ENCODE results near the gene CTU2.

CTU2 gene

DNA sequence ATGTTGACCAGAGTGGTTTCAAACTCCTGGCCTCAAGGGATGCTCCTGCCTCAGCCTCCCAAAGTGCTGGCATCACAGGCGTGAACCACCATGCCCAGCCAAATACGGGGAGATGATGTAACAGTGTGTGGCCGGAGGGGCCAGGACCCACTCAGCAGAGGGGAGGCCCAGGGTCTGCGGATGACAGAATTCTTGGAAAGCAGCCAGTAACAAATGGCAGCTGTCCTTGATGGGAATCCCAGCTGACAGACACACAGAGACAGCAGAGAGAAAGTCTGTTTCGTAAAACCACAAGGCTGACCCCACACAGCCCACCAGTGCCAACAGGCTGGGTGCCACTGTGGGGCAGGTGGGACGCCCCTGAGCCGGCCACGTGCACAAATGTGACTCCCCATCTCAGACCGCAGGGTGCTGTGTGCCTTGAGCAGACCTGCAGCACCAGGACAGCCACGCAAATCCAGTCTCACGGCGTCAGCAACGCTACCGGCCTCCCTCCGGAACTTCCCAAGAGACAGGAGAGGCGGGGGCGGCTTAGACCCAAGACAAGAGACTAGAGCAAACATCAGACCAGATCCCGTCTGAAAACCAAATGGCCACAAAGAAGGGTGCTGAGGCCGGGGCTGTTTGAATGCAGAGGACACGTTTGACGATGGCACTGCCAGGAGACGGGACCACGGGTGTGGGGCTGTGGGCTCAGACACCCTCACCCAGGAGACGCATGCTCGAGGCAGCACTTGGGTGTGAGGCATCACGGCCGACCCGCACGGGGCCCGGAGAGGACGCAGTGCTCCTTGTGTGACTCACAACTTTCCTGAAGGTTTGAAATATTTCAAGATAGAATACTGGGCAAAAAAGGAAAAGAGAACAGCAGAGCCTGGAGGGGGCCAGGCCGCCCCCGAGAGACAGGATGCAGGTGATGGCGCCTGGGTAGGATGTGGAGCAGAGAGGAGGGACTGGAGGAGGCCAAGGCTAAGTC lies 24.6 kb downstream of the CTU2 start:
- DNase-seq (ENCODE audit: low read depth, low spot score) = peak; percentile 69

DNA sequence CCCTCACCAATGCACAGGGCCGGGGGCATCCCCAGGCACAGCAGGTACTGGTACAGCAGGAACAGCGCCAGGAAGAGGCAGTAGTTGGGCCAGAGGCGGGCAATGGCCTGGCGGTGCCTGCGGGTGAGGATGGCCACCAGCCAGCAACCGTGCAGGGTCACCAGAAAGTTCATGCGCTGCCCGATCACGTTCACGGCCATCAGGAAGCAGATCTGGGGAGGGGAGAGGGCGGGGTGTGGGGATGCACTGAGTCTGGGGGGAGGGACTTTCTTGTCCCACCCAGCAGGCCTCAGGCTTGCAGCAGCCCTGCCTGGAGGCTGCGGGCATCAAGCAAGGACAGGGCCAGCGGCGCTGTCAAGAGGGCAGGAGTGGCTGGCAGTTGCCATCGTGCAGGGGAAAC lies 25.4 kb downstream of the CTU2 start:
- DNase-seq (ENCODE audit: low read depth, low spot score) = peak; percentile 39

DNA sequence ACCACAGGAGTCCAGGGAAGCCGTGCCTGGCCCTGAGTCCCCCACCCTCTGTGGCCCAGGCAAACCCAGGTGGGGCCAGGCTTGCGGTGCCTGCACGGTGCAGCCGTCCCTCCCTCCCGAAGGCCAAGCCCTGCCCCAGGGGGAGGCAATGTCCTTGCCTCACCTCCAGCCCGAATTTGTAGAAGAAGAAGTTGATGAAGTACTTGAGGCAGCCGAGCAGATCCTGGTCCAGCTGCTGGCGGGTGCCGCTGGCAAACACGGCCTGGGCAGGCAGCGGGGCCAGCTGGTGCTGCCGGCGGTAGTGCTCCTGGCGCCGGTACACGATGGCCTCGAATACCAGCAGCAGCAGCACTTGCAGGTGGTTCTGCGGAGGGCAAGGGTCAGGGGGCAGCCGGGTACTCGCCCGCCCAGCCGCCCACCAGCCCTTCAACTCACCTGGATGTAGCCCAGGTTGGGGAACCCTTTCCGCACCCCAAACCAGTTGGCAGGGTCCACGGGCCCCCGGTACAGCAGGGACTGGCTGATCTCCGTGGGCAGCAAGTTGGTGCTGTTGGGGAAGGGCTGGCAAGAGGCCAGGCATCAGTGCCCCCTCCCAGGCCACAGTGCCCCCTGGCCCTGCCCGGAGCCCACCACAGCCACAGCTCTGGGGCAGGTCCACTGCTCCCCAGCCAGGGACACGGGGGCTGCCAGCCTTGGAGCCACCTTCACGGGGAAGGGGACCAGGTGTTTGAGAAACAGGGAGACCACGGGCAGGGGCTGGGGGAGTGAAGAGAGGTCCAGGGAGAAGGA lies 26.1 kb downstream of the CTU2 start:
- no peak for DNase-seq (ENCODE audit: low read depth, low spot score)

DNA sequence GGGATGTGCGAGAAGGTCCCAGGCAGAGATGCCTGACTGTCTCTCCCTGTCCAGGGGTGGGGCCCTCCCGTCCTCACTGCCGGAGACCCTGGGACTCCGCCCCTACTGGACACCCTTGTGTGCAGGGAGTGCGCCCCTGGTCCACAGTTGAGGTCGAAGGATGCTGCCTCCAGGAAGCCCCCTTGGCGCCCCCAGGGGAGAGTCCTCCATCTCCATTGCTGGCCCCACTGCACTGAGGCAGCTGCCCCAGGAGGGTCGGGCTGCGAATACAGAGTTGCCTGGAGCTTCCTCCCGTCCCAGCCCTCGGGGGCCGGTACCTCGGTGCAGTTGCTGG lies 26.6 kb downstream of the CTU2 start:
- DNase-seq (ENCODE audit: low read depth, low spot score) = no peak

DNA sequence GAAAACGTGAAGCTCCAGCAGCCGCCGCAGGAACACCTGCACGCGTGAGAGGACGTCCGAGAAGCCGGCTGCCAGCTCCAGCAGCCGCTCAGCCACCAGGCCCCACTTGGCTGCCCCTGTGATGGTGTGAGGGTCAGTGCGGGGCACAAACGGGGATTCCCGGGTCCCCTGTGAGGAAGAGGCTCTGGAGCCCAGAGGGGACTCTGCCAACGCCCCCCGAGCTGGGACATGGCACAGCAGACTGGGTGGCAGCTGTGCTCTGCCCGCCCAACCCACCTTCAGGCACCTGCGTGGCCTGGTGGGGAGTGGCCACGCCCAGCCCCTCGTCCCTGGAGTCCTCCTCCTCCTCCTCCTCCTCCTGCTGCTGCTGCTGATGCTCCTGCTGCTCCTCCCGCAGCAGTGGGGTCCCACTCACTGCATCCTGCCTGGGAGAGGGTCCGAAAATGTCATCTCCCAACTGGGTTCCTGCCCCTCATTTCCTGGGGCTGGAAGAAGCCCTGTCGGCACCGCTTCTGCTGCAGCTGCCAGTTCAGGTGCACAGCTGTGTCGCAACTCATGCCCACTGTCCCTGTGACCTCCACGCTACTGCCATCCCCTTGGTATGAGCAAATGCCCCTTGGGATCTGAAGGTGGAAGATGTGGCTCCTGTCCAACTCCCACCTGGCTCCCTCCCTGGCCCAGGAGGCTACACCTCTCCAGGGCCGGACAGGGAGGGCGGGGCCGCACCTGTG lies 27.5 kb downstream of the CTU2 start:
- no peak for DNase-seq (ENCODE audit: low read depth, low spot score)

DNA sequence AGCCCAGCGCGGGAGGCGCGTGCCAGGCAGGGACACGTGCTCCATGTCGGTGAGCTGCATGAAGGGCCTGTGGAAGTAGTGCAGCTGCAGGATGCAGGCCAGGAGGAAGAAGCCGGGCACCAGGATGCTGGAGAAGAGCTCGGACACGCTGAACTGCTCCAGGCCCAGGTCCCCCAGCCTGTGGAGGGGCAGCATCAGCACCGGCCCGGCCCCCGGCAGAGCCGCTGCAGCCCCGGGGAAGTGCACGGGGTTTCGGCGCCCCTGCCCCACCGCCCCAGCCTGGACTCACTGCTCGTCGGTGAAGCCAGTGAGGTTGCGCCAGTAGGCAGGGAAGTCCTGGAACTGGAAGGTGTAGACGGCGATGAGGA lies 28.0 kb downstream of the CTU2 start:
- DNase-seq (ENCODE audit: low read depth, low spot score) = no peak

DNA sequence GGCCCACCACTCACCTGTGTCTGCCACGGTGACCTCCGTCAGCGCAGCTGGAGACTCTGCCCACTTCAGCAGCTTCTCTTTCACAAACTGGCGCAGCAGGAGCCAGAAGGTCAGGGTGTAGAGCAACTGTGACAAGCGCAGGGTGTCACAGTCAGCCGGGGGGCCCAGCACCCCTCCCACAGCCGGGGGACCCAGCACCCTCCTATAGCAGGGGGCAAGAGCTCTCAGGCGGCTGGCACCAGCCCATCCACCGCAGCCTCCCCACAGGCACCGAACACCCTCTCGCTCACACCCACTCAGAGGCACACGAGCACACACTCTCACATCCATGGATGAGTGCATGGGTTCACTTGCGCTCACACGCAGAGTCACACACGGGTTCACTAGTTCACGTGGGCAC lies 28.8 kb downstream of the CTU2 start:
- DNase-seq (ENCODE audit: low read depth, low spot score) = no peak

DNA sequence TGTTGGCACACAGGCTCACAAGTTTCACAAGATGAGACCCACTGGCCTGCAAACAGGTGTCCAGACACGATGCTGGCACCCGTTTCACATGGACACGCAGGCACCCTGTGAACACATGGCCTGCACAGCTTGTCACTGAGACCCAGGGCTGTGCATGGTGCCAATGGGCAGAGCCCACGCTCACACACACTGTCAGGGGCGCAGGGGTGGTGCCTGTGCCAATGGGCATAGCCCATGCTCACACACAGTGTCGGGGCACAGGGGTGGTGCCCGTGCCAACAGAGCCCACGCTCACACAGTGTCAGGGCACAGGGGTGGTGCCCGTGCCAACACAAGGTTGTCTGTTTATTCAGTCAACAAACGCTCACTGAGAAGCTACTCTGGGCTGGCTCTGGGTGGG lies 29.3 kb downstream of the CTU2 start:
- DNase-seq (ENCODE audit: low read depth, low spot score) = no peak

DNA sequence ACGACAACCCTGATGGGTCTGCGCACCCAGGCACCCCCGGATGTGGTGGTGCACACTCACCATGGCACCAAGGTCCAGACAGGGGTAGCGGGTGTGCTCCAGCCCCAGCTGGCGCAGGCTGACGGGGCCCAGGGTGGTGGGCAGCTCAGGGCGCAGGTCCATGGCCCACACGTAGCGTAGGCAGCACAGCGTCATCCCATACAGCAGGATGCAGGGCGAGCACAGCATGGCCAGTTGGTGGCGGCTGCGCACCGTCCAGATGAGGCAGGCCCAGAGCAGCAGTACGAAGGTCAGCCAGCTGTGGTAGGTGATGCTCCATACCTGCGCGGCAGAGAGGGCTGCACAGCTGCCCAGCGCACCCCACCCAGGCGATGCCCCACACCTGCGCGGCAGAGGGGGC lies 29.8 kb downstream of the CTU2 start:
- no peak for DNase-seq (ENCODE audit: low read depth, low spot score)

DNA sequence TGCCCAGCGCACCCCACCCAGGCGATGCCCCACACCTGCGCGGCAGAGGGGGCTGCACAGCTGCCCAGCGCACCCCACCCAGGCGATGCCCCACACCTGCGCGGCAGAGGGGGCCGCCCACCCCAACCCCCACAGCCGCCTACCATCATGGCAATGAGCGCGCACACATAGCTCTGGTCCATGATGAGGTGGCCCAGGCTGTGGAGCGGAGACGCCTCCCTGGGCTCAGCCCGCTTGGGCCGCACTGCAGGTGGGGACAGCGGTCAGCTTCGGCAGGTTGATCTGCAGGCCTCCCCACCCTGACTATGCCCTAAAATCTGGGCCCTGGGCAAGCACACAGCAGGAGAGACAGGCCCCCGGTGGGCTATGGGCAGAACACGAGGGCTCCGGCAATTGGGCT lies 30.2 kb downstream of the CTU2 start:
- no peak for DNase-seq (ENCODE audit: low read depth, low spot score)

DNA sequence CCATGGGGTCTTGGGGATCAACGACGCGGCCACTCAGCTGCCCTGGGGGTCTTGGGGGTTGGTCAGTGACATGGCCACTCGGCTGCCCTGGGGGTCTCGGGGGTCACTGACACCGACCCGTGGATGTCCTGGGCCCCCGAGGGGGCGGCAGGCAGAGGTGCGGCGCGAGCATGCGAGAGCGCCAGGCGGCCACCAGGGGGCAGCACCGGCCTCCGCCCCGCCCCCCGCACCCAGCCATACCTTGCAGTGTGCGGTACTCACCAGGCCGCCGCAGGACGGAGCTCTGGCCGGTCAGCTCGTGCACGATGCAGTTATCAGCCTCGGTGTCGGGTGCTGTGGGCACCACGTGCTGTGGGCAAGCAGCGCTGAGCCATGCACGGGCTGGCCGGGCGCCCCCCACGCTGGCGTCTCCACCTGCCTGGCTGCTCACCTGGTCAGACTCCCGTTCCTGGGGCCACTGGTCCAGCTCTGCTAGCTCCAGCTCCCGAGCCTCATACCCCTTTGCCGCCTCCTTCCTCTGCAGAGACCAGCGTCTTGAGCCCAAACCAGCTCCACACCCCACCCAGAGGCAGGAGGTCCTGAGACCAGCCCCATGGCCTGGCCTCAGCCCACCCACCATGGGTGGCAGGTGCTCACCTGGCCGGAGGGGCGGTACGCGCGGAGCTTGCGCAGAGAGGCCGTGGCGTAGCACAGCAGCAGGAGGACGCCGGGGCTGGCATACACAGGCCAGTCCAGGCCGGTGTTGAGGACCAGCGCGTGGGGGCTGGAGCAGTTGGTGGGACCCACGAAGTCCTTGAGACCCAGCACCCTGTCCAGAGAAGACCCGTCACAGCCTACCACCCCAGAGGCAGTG lies 31.2 kb downstream of the CTU2 start:
- peak; percentile 84 for DNase-seq (ENCODE audit: low read depth, low spot score)

DNA sequence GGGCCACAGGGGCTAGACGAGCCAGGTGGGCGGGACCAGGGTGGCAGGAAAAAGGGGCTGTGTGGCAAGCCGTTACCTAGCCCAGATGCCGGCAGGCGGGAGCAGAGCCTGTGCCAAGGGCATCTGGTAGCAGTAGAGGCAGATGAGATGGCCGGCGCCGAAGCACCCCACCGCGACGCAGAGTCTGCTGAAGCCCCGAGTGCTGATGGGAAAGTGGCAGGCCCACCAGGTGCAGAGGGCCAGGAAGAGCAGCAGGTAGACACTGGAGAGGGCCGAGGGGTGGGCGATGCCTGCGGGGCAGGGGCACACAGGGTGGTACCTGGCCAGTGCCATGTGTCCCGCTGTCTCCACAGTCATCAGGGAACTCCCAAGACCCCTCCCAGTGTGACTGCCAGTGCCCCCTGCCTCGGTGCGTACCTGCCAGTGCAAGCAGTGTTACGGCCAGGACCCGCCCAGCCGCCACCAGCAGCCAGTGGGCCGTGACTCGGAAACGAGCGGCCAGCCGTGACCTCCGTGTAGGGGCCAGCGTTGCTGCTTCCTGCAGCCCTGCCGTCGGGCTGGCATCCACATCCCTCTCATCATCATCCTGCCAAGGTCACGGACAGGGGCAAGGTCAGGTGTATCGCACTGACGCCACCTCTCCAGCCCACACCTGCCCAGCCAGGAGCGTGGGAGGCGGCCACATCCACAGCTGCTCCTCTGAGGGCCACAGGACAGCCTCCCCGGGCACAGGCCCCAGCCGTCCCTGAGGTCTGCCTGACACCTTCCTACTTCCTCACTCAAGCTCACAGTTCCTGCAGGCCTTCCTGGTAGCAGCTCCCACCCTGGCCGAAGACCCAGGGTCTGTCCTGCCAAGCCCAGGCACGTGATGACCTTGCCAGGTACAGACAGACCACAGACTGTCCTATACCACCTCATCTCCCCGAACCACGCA lies 32.1 kb downstream of the CTU2 start:
- DNase-seq (ENCODE audit: low read depth, low spot score) = no peak

DNA sequence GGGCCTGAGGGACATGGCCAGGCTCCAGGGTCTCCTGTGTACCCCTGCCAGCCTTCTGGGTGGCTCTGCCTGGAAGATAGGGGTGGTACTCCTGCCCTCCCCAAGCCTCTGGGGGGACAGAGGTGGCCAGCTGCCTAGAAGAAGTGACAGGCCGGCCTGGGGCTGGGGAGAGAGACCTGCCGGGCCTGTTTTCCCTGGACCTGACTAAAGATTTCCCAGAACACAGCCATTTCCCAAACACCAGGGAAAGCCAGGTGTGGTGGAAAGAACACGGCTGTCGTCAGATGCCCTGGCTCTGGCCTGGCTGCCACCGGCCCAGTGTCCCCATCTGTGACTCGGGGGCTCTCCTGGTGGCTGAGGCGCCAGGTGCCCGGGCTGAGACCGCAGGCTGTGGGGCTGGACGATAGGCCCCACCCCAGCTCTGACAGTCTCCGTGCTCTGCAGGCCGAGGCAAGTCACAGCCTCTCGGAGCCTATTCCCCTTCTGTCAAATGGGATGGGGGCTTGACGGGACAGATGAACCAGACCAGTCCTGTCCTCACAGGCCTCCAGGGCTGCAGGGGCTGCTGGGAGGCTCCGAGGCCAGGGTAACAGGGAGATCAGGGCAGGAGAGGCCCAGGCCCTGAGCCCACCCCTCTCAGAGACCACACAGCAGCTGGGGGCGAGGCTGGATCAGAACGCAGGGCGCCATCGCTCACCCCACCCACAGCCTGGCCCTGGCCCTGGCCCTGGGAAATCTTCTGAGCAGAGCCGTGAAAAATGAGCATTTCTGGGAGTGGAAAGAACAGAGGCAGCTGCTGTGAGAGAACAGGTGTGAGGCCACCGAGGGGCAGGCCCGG lies 33.1 kb downstream of the CTU2 start:
- DNase-seq (ENCODE audit: low read depth, low spot score) = no peak

DNA sequence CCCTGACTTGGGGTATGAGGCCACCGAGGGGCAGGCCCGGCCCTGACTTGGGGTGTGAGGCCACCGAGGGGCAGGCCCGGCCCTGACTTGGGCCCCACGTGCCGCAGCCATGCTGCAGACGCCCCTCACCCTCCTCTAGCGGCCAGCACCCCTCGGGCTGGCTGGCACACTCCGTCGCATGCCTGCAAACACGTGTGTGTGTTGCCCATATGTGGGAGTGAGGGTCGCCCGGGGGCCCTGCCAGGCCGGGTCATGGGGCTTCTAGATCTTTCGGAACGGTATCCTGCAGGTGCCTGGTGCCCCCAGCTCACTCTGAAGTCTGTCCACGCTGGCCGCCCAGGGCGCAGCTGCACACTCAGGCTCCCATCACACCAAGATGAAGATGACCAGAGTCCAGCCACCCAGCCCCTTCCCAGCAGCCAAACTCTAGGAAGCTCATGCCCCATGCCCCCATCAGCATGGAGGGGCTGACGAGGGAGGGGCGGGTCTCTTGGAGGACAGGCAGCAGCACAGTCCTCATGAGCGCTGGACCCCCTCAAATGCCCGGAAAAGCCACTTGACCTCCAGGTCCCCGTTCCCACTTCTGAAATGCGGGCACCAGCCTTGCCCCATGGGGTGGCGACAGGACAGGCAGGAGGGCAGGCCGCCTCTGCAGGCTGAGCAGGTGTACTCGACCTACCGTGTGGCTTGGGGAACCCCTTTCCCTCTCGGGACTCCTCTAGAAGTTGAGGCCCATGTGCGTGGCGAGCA lies 33.8 kb downstream of the CTU2 start:
- no peak for DNase-seq (ENCODE audit: low read depth, low spot score)

DNA sequence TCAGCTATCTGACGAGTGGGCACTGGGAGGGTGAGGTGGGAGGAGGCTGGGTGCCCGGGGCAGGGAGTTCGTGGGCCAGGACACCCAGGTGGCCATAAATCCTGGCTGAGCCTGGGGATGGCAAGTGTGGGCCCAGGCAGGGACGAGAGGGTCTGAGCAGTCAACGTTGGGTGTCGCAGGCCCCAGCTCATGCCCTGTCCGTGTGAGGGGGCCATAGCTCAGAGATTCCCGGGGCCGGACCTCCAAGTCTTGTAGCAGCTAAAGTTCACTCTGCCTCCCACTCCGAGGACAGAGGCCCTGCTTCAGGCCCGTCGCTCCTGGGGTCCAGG lies 34.4 kb downstream of the CTU2 start:
- no peak for DNase-seq (ENCODE audit: low read depth, low spot score)

DNA sequence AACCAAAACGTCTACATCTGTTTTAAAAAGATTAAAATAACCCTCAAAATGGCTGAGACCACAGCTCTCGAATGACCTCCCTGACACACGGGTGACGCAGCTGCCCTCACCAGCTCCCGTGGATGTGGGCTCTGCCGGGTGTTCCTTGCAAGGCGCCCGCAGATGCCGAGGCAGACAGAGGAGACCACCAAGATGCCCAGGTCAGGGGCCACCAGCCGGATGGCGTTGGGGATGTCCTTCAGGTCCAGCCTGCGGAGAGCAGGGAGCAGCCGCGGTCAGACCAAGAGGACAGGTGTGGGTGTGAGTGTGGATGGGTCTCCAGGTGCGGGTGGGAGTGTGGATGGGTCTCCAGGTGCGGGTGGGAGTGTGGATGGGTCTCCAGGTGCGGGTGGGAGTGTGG lies 35.1 kb downstream of the CTU2 start:
- DNase-seq (ENCODE audit: low read depth, low spot score) = no peak

DNA sequence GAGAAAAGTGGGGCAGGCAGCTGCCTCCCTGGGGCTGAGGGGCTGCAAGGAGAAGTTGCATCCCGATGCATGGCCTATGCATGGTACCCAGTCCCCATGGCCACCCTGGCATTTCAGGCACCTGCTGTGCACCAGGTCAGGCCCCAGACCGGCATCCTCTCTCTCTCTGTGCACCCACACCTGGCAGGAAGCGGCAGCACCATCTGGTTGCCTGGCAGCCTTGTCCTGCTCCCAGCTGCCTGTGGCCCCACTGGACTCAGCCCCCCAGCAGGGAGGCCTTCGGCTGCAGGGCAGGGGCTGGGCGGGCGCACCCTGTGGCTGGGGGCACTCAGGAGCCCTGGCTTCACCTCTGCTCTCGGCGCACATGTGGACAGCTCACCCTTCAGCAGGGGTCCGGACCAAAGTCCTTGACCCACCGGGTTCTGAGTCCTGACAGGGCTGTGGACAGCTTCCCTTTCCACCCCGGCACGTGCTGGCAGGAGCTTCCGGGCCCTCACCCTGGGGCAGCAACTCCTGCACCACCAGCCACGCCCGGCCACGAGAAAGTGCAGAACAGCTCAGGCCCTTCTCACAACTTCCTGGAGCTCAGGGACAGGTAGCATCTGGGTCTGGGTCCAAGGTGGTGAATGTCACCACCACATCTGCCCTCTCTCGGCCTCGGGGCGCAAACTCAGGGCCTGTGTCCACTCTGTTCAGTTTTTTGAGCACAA lies 36.7 kb downstream of the CTU2 start:
- DNase-seq (ENCODE audit: low read depth, low spot score) = no peak

Data from astrocyte of the hippocampus (primary cell).